H1 (cell line): Measurements from ENCODE around the gene STRN4. TPM values are rescaled to one million over a fixed set of nuclear protein-coding genes. Genes with fewer than 3 reads are reported as not detected.

Experiments used
- CTCF ChIA-PET: fragments of 300-600 bp; sonication (Branson Sonifier 250); formaldehyde crosslinking; loops from one replicate; lab custom pipeline; 2021; ENCODE audit not compliant: partially characterized antibody; lab: Charles Lee
- POLR2A ChIA-PET: fragments of 300-600 bp; sonication (Branson Sonifier 250); formaldehyde crosslinking; loops from one replicate; lab custom pipeline; 2021; ENCODE audit warnings: inconsistent platforms; ENCODE audit not compliant: partially characterized antibody; lab: Charles Lee
- DNase-seq, 2 experiments: peaks; one replicate each; pipeline versions ENCODE4 v3.0.0 to v3.0.0-alpha.2; 2010 to 2022; ENCODE audit warnings: low spot score in 2 of 2, low read depth in 1 of 2, mixed read lengths in 1 of 2
- FAIRE-seq: peaks from 2 replicates; lab custom pipeline; 2011; peaks lifted over from hg19 to GRCh38; lab: Jason Lieb, UNC
- H2AFZ ChIP-seq: 2 replicates; pipeline ENCODE4 v1.8.1; 2012; ENCODE audit warnings: low read length, inconsistent platforms
- H2AK5ac ChIP-seq: 2 replicates; pipeline ENCODE4 v1.6.1; 2013; ENCODE audit warnings: low read depth, low read length
- H2BK120ac ChIP-seq: replicated peaks from 2 replicates; pipeline ENCODE3; 2013; ENCODE audit warnings: low read depth, low read length, inconsistent platforms
- H2BK12ac ChIP-seq: 2 replicates; pipeline ENCODE4 v1.6.1; 2013; ENCODE audit warnings: low read depth, low read length
- H2BK15ac ChIP-seq: 2 replicates; pipeline ENCODE4 v1.6.1; 2013; ENCODE audit warnings: low read length
- H2BK20ac ChIP-seq: 2 replicates; pipeline ENCODE4 v1.6.1; 2013; ENCODE audit warnings: low read length
- H2BK5ac ChIP-seq: 2 replicates; pipeline ENCODE4 v1.6.1; 2013; ENCODE audit warnings: low read depth, low read length
- H3K14ac ChIP-seq: 2 replicates; pipeline ENCODE4 v1.6.1; 2013; ENCODE audit warnings: inconsistent platforms; ENCODE audit not compliant: insufficient read length
- H3K18ac ChIP-seq: 2 replicates; pipeline ENCODE4 v1.6.1; 2013; ENCODE audit warnings: low read length; ENCODE audit errors: extremely low read depth
- H3K23ac ChIP-seq: 2 replicates; pipeline ENCODE4 v1.6.1; 2013; ENCODE audit warnings: inconsistent platforms; ENCODE audit not compliant: insufficient read length
- H3K23me2 ChIP-seq: 2 replicates; pipeline ENCODE4 v1.6.1; 2013; ENCODE audit warnings: low read depth, low read length
- H3K27ac ChIP-seq: 2 replicates; pipeline ENCODE4 v1.6.1; 2011; ENCODE audit warnings: low read depth, low read length, inconsistent platforms
- H3K27me3 ChIP-seq, 4 experiments: replicated peaks in 1 of 4; 1 replicate in 1 of 4; 2 replicates in 3 of 4; pipeline versions ENCODE4 v1.6.1 to v1.8.1; 2011 to 2013; ENCODE audit warnings: low read length in 3 of 4, mild to moderate bottlenecking in 3 of 4, inconsistent platforms in 2 of 4, mixed read lengths in 2 of 4, moderate library complexity in 1 of 4; ENCODE audit not compliant: control insufficient read depth in 3 of 4, insufficient read depth in 3 of 4; ENCODE audit errors: extremely low read depth in 1 of 4
- H3K36me3 ChIP-seq, 4 experiments: 2 replicates each; pipeline versions ENCODE4 v1.6.1 to v1.8.1; 2011 to 2013; ENCODE audit warnings: mild to moderate bottlenecking in 4 of 4, low read length in 3 of 4, moderate library complexity in 2 of 4, control low read depth in 1 of 4, inconsistent platforms in 1 of 4; ENCODE audit not compliant: insufficient read depth in 4 of 4, control insufficient read depth in 2 of 4
- H3K4ac ChIP-seq: replicated peaks from 2 replicates; pipeline ENCODE3; 2013; ENCODE audit warnings: low read length, low read depth, mixed read lengths, inconsistent platforms; ENCODE audit not compliant: insufficient read length
- H3K4me1 ChIP-seq, 4 experiments: replicated peaks in 1 of 4; 1 replicate in 1 of 4; 2 replicates in 3 of 4; pipeline versions ENCODE4 v1.6.1 to v1.8.1; 2011 to 2013; ENCODE audit warnings: low read length in 3 of 4, inconsistent platforms in 2 of 4, mixed read lengths in 1 of 4; ENCODE audit not compliant: insufficient read depth in 4 of 4, control insufficient read depth in 3 of 4
- H3K4me2 ChIP-seq, 2 experiments: 2 replicates each; pipeline versions ENCODE4 v1.6.1 to v1.8.1; 2011 to 2013; ENCODE audit warnings: low read depth in 2 of 2, low read length in 2 of 2, control low read depth in 1 of 2, inconsistent platforms in 1 of 2, mild to moderate bottlenecking in 1 of 2; ENCODE audit not compliant: insufficient read depth in 1 of 2
- H3K4me3 ChIP-seq, 4 experiments: fragments of 200-600, 300-600 bp in 1 of 4; sonication (generic), shearing (Covaris generic), sonication (Bioruptor Twin) in 1 of 4; 2 replicates each; pipeline versions ENCODE4 v1.5.1 to v1.8.1; 2011 to 2016; ENCODE audit warnings: low read length in 4 of 4, low read depth in 3 of 4, control low read depth in 2 of 4, inconsistent platforms in 2 of 4, mild to moderate bottlenecking in 2 of 4, mixed read lengths in 1 of 4, moderate library complexity in 1 of 4; ENCODE audit not compliant: insufficient read depth in 2 of 4; ENCODE audit errors: extremely low read depth in 1 of 4
- H3K56ac ChIP-seq: replicated peaks from 2 replicates; pipeline ENCODE3; 2013; ENCODE audit warnings: low read depth, mild to moderate bottlenecking, mixed read lengths, low read length, inconsistent platforms; ENCODE audit not compliant: insufficient read length
- H3K79me1 ChIP-seq: 2 replicates; pipeline ENCODE4 v1.6.1; 2013; ENCODE audit warnings: low read depth, low read length, control low read depth
- H3K79me2 ChIP-seq, 2 experiments: 2 replicates each; pipeline versions ENCODE4 v1.6.1 to v1.8.1; 2012 to 2013; ENCODE audit warnings: low read length in 2 of 2, mild to moderate bottlenecking in 2 of 2, inconsistent platforms in 1 of 2; ENCODE audit not compliant: insufficient read depth in 2 of 2, control insufficient read depth in 1 of 2
- H3K9ac ChIP-seq, 4 experiments: replicated peaks in 1 of 4; 1 replicate in 1 of 4; 2 replicates in 3 of 4; pipeline versions ENCODE4 v1.6.1 to v1.8.1; 2011 to 2013; ENCODE audit warnings: low read depth in 3 of 4, low read length in 3 of 4, control low read depth in 2 of 4, mild to moderate bottlenecking in 2 of 4, moderate library complexity in 2 of 4, inconsistent platforms in 1 of 4; ENCODE audit errors: extremely low read depth in 1 of 4
- H3K9me3 ChIP-seq, 2 experiments: 2 replicates each; pipeline versions ENCODE4 v1.6.1 to v1.8.1; 2012 to 2013; ENCODE audit warnings: mild to moderate bottlenecking in 2 of 2, moderate library complexity in 2 of 2, control low read depth in 1 of 2, inconsistent platforms in 1 of 2, low read depth in 1 of 2, low read length in 1 of 2, mixed read lengths in 1 of 2; ENCODE audit not compliant: insufficient read depth in 2 of 2
- H4K20me1 ChIP-seq, 2 experiments: replicated peaks in 1 of 2; 2 replicates each; pipeline versions ENCODE3 to v1.8.1; 2011 to 2013; ENCODE audit warnings: inconsistent platforms in 2 of 2, low read length in 2 of 2, mild to moderate bottlenecking in 1 of 2; ENCODE audit not compliant: insufficient read depth in 2 of 2, control insufficient read depth in 1 of 2
- H4K5ac ChIP-seq: 2 replicates; pipeline ENCODE4 v1.6.1; 2013; ENCODE audit warnings: low read length, low read depth, mixed read lengths, inconsistent platforms; ENCODE audit not compliant: insufficient read length
- H4K8ac ChIP-seq: 2 replicates; pipeline ENCODE4 v1.8.0; 2013; ENCODE audit warnings: mild to moderate bottlenecking, moderate library complexity, low read length, inconsistent platforms; ENCODE audit not compliant: insufficient read depth; ENCODE audit errors: extremely low read depth
- H4K91ac ChIP-seq: replicated peaks from 2 replicates; pipeline ENCODE3; 2013; ENCODE audit warnings: low read length, mixed read lengths, inconsistent platforms; ENCODE audit not compliant: insufficient read length
- ASH2L ChIP-seq: fragments of 200-600, 300-600 bp; sonication (generic); IDR thresholded peaks from one replicate; pipeline ENCODE4 v1.7.1; 2017; ENCODE audit warnings: low read length
- CTBP2 ChIP-seq: IDR thresholded peaks from 2 replicates; pipeline ENCODE4 v1.7.0; 2011; ENCODE audit warnings: borderline replicate concordance, mild to moderate bottlenecking, moderate library complexity, mixed read lengths, low read length; ENCODE audit not compliant: insufficient read depth, insufficient read length
- FOSL1 ChIP-seq: IDR thresholded peaks from 2 replicates; pipeline ENCODE4 v1.6.1; 2011; ENCODE audit warnings: mild to moderate bottlenecking, low read depth, low read length, moderate library complexity; ENCODE audit not compliant: insufficient read depth
- NANOG ChIP-seq: IDR thresholded peaks from 2 replicates; pipeline ENCODE4 v1.6.1; 2011; ENCODE audit warnings: low read length, low read depth, mild to moderate bottlenecking, inconsistent platforms; ENCODE audit not compliant: insufficient read depth, poor library complexity, severe bottlenecking
- NRF1 ChIP-seq: IDR thresholded peaks from 2 replicates; pipeline ENCODE4 v1.6.1; 2011; ENCODE audit warnings: mild to moderate bottlenecking, low read depth, low read length, improper control_type of control experiment
- RAD21 ChIP-seq, 2 experiments: IDR thresholded peaks in 1 of 2; conservative IDR thresholded peaks in 1 of 2; 2 replicates each; pipeline ENCODE4 v1.6.1; 2011; ENCODE audit warnings: low read depth in 2 of 2, low read length in 2 of 2, improper control_type of control experiment in 1 of 2, inconsistent platforms in 1 of 2, mild to moderate bottlenecking in 1 of 2, moderate library complexity in 1 of 2
- SIX5 ChIP-seq: IDR thresholded peaks from 2 replicates; pipeline ENCODE4 v1.6.1; 2011; ENCODE audit warnings: mild to moderate bottlenecking, low read depth, low read length
- TCF12 ChIP-seq: IDR thresholded peaks from 2 replicates; pipeline ENCODE4 v1.6.1; 2011; ENCODE audit warnings: low read depth, mild to moderate bottlenecking, low read length
- YY1 ChIP-seq: IDR thresholded peaks from 2 replicates; pipeline ENCODE4 v1.6.1; 2011; ENCODE audit warnings: low read depth, mild to moderate bottlenecking, low read length
- WGBS, 2 experiments: shearing (Covaris generic) in 1 of 2; methylation state at CpG; one replicate each; pipeline versions ENCODE4 v1.1.6 to v1.1.7; 2013 to 2015; ENCODE audit warnings: low lambda C conversion rate in 2 of 2, mixed read lengths in 2 of 2, inconsistent platforms in 1 of 2, low coverage in 1 of 2, missing lambda C conversion rate in 1 of 2; ENCODE audit not compliant: insufficient replicate concordance in 2 of 2, insufficient coverage in 1 of 2, insufficient read length in 1 of 2; ENCODE audit errors: extremely low coverage in 1 of 2, missing lambda C conversion rate in 1 of 2; 5-methylcytosine and 5-hydroxymethylcytosine counted together
- polyA plus RNA-seq, 7 experiments: library from polyadenylated mRNA; depleted of rRNA in 3 of 7; stranded (reverse) in 5 of 7; unstranded in 2 of 7; fragments of >200 nt in 5 of 7; fragments of 200-250 nt in 2 of 7; gene quantifications; 1 replicate in 5 of 7; 2 replicates in 1 of 7; 4 replicates in 1 of 7; pipeline versions ENCODE4 v1.2.1 to v1.2.3, GENCODE V29; 2011 to 2013; ENCODE audit warnings: missing spikeins in 2 of 7, mixed read lengths in 2 of 7
- total RNA-seq: library from RNA; stranded (reverse); fragmentation: NEBNext Ultra II Directional; extraction: Animal tissue kit (Norgen Biotek cat#: 25700); gene quantifications from 2 replicates; pipeline ENCODE4 v1.2.1, GENCODE V29; 2021
- TF ChIP-seq, protein P1 (sequence below): IDR thresholded peaks from 2 replicates; pipeline ENCODE4 v1.6.1; 2012; ENCODE audit warnings: inconsistent platforms

STRN4 gene
- total and polyA plus RNA-seq, 2 of the 8 experiments (the other 6 are each of a cell fraction or from before 2014, with no cell fraction given), result 120 to 187 TPM

DNA sequence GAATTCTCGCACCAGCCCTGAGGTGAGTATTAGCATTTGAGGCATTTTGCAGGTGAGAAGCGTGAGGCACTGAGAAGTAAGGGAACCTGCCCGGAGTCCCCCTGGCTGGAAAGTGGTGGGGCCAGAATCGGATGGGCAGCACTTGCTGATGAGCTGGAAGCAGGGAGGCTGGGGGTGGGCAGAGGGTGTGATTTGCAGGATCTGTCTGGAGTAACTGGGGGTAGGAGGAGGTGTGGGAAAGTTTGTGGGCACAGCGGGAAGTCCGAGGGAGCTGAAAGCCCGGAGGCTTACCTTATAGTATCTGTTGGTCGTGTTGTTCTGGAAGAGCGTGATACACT, 49.4 kb downstream of the STRN4 start:
- Histone ChIP-seq H2AK5ac (no peak overlapping the region; the same call in 1 of the 2 replicates), H3K14ac (no peak overlapping the region), H3K27me3 (no peaks in the 10 kb centered on the region), H2BK12ac (no peak overlapping the region), H3K56ac (no peak overlapping the region), H2BK120ac (no peak overlapping the region), H3K4ac (no peak overlapping the region), H4K91ac (peak overlapping the region; percentile 62), H4K8ac (no peak overlapping the region), H2AFZ (no peak overlapping the region), H3K4me2 (peak overlapping the region; percentile 53 to 71), H3K4me3 (peak overlapping the region in 1 of 4 experiments; percentile 13; a peak in 1 of 8 replicates), H3K23ac (no peak overlapping the region)
- POLR2A ChIA-PET, result interaction anchor here (0.7 to 3.3 kb wide), 9 partner anchors 10 to 88 kb away, joined by 3 to 18 read pairs (median 4); partner anchors contain the start of genes DACT3 and PRKD2
- CTCF ChIA-PET, result interaction anchor here (1.0 to 2.6 kb wide), 11 partner anchors 8 to 295 kb away, joined by 3 to 10 read pairs (median 4); no protein-coding TSS in a partner anchor
- TF ChIP-seq FOSL1, result no peak
- no peak for TF ChIP-seq SIX5
- TF ChIP-seq TCF12, result no peak
- TF ChIP-seq NRF1, result no peak
- no peak for TF ChIP-seq RAD21 (IDR thresholded peaks at IDR 0.05 in 1 of 2, conservative IDR thresholded peaks at IDR 0.05 in 1 of 2; ENCODE audit: low read depth in 2 of 2, low read length in 2 of 2)
- no peak for TF ChIP-seq NANOG
- TF ChIP-seq, protein P1, sequence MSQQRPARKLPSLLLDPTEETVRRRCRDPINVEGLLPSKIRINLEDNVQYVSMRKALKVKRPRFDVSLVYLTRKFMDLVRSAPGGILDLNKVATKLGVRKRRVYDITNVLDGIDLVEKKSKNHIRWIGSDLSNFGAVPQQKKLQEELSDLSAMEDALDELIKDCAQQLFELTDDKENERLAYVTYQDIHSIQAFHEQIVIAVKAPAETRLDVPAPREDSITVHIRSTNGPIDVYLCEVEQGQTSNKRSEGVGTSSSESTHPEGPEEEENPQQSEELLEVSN, result no peak
- TF ChIP-seq YY1, result no peak
- TF ChIP-seq CTBP2, result no peak
- no peak for TF ChIP-seq ASH2L
- TF ChIP-seq, all 59 proteins: peak for 0
- Histone ChIP-seq H3K4me1 (peaks cover 0 to 8% (median 6%) of the 10 kb centered on the region in 4 experiments; a peak in 6 of 7 replicates), H3K79me1 (peaks cover 2% of the 10 kb centered on the region), H4K5ac (no peak overlapping the region), H3K9me3 (no peaks in the 10 kb centered on the region), H2BK5ac (0 out of 2 replicates have a peak overlapping the region, but pooled peaks have one; percentile 32), H2BK15ac (no peak overlapping the region), H3K79me2 (no peaks in the 10 kb centered on the region), H2BK20ac (no peak overlapping the region), H3K27ac (no peak overlapping the region), H3K23me2 (peaks cover 3% of the 10 kb centered on the region), H4K20me1 (peaks cover 13 to 15% of the 10 kb centered on the region in 2 experiments), H3K36me3 (peaks cover 31 to 68% (median 58%) of the 10 kb centered on the region in 4 experiments), H3K18ac (no peak overlapping the region; the same call in 1 of the 2 replicates), H3K9ac (peak overlapping the region in 1 of 4 experiments; percentile 31; a peak in 1 of 7 replicates)
- WGBS, 2 experiments, result 73% methylated on average over 9 of the region's 9 CpGs; no CpG with 5 or more reads in 1 of the 2 experiments
- no peak for FAIRE-seq
- no peak for DNase-seq
